GM18951 (cell line): ENCODE data around the gene CARD10.
"Not testable (repeated sequence)": the region's sequence is repeated elsewhere in the genome, so short reads cannot be mapped to it uniquely, and the experiment has no call there.

ENCODE experiments used
- POLR2A ChIP-seq: IDR thresholded peaks from 4 replicates; pipeline ENCODE4 v1.6.1; 2011; ENCODE audit warnings: mild to moderate bottlenecking; ENCODE audit not compliant: insufficient read length, insufficient read depth; ENCODE audit errors: extremely low read depth
- in situ Hi-C: fragments of 300-500 bp; cut with MboI; formaldehyde crosslinking; loops from one replicate; pipeline ENCODE4 v1.12.0; 2022; ENCODE audit warnings: low sequenced_read_pairs, mixed read lengths, inconsistent platforms; ENCODE audit not compliant: unreplicated experiment

The CARD10 gene

DNA sequence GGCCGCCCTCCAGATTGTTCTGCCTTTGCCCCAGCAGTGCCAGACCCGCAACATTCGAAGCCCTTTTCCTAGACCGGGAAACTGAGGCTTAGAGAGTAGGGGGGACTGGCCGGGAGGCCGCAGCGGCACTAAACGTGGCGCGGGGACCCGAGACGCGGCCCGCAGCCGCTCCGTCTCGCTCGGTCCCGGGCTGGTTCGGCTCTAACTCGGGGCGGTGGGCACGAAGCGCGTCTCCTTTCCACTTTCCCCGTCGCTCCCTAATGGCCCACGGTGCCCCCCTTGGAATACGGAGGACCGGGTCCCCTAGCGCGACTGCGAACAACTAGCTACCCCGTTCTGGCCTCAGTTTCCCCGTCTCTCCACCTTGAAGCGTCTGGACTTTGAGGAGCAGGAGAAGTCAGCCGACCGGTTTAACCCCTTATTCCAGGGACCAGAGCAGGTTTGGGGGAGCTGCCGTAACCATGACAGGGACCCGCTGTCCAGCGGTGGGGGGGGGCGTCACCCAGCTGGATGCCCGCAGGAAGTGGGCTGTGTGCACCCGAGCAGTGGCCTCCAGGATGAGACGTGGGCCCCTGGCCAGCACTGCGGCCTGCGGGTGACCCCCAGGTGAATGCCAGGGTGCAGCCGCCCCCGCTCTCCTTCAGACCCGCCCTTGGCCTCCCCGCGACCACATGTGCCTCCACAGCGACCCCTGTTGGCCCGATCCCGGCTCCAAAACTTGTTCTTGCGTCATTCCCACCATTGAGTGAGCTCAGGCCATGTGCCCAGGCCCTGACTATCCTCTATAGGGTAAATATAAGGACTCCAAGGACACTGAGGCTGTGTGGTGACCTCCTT is 42.2 kb upstream of the CARD10 start:
- TF ChIP-seq POLR2A: no peak
- in situ Hi-C loops: no loop called here

DNA sequence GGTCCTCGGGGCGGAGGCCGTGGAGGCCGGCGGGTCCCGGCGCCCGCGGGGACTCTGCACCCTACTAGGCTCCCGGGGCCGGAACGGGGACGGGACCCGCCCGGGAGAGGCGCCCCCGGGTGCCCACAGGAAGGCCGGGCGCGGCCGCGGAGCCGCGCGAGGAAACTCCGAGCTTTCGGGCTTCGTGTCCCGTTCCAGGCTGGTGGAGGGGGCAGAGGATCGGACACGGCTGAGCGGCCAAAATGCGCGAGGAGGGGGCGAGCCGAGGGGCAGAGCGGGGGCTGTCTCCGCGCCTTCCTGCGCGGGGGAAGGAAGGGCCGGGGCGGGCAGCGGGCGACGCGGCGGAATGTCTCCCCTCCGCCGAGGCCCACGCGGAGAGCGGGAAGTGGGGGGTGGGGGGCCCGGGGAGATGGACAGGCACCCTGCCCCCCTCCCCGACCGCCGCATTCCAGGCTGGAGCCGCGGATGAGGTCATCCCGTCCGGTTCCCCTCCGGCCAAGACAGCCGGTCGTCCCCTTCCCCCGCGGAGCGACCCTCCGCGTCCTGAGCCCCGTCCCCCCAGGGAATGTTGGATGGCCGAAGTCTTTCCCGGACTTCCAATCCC is 41.5 kb upstream of the CARD10 start:
- no peak for TF ChIP-seq POLR2A
- in situ Hi-C loops: no loop called here

DNA sequence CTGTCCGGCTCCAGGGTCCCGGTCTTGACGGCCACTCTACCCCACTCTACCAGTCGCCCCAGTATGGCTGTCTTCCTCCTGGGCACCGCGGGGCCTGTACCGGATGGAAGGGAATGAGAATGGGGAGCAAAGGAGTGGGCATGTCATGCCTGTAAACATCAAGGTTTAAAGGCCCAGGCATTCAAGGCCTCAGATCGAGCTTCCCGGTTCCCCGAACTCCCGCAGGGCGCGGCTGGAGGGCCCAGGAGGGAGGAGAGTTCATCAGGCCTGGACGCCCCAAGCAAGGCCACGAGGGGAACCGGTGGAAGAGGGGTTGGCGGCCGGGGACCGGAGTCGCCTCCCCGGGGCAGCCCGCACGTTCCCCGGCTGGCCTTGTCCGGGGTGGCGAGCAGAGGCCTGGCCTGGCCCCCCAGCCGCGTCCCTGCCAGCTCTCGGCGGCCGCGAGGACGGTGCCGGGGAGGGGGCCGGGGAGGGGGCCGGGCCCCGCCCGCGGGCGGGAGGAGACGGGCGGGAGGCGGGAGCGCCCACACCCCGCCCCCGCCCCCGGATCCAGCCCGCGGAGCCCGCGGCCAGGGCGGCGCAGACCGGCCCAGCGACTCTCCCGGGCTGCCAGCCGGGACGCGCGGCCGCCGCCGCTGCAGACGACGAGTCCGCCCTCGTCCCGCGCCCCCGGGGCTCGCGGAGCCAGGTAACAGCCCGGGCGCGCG is 40.8 kb upstream of the CARD10 start, which contains the start of gene CDC42EP1:
CDC42EP1 (plus strand) TSS at position 580 of the 707 bp plus-strand sequence. CDS start 5,870 bp downstream, outside the sequence.
- in situ Hi-C loops: no loop called here

DNA sequence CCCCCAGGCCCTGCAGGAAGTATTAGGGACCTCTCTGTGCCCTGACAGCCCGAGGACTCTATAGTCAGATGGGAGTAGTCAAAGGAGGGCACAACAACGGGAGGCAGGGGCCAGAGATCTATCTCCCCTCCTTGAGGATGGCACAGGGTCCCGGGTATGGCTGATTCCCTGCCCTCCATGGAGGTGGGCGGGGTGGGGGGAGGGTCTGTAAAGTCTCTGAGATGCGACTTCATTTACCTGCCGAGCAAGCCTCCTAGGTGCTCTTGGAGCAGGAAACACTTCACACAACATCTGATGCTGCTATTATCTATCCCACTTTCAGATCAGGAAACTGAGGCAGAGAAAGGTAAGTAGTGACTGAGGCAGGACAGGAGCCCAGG is 40.3 kb upstream of the CARD10 start:
- in situ Hi-C loops: no loop called here
- TF ChIP-seq POLR2A: no peak

More for the DNA sequence above, 40.8 kb upstream of the CARD10 start, which contains the start of gene CDC42EP1:
- TF ChIP-seq POLR2A: no peak

DNA sequence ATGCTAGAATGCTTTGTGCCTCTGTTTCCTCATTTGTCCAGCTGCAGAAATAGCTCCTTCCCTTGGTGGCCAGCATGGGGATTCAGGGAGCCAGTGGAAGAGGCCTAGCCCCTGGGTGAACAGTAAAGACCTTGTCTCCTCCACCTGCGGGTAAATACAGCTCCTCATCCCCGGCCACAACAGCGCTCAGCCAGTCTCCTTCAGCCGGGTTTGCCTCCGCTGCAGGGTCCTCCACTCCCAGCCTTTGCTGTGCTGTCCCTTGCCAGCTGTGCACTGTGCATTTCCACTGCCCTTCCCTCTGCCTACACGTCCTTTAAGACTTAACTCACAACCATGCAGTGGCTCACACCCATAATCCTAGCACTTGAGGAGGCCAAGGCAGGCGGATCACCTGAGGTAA is 39.6 kb upstream of the CARD10 start:
- no peak for TF ChIP-seq POLR2A

DNA sequence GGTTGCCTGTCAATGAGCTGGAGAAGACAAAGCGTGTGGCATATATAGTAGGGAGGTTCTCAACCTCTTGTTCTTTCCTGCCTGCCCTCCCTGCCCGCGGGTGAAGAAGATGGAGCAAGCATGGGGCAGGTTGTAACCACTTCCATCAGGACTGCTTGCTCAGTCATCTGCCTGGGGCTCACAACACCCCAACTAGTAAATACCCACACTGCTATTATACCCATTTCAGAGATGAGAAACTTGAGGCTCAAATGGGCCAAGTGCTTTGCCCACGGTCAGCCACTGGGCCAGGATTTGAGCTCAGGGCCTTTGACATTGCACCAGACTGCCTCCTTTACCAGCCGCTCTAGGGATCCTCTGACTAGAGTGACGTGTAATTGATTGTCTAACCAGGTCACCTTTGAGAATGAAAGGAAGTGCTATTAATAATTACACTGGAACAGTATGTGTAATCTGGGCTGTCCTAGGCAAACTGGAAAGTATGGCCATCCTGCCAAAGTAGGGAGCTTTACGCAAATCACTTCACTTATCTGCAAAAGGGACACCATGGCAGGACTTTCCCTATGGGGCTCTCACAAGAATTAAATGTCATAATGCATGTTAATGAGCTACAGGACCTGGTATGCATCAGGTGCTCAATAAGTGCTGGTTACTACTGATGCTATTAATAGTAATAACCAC is 38.2 kb upstream of the CARD10 start:
- in situ Hi-C loops: no loop called here

More for the DNA sequence above, 39.6 kb upstream of the CARD10 start:
- in situ Hi-C loops: no loop called here

DNA sequence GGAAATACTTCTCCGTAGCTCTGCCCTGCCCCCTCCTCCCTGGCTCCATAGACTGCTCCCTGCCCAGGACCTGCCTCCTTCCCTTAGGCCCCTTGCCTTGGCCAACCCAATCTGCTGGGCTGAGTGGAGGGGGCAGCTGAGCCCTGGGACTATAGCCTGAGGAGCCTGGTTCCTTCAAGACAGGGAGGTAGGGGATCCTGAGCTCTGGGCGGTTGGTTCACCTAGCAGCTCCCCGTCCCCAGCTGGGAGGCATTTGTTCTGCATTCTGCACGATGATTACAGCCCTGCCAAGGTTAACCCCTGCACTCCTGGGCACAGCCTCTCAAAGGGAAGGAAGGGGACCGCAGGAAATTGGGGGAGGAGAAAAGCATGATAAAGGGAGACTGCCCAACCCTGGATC is 37.5 kb upstream of the CARD10 start:
- in situ Hi-C loops: no loop called here
- TF ChIP-seq POLR2A: no peak

More for the DNA sequence above, 38.2 kb upstream of the CARD10 start:
- no peak for TF ChIP-seq POLR2A

DNA sequence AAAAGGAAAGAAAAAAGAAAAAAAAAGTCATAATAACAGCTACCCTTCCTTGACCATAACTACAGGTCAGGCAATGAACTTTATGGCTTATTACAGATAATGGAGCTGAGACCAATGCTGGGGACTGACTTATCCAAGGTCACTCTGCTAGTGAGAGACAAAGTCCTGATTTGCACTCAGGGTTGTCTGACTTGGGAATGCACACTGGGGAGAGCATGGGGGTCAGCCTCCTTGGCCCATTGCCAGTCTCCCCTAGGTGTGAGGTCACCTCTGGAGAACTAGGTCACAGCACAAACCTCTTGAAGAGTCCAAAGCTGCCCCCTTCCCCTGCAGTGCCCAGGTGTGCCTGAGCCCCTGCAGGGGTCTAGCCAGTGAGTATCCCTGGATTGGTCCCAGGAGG is 35.8 kb upstream of the CARD10 start:
- in situ Hi-C loops: no loop called here
- no peak for TF ChIP-seq POLR2A

DNA sequence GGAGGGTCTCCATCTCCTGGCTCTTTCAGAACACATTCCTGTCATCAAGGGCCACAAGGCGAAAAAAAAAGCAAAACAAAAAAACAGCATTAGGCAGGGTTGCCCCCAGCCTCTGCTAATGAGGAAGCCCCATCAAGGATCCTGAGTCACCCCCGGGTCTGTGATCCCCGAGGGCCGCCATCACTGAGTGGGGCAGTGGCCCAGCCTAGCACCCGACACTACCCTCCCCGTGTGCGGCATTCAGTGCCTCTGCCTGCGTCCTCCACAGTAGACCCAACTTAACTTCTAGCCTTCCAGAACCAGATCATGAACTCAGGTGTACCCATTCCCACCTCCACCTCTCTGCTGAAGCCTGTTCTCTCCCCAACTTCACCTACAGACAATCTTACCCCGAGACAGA is 34.5 kb upstream of the CARD10 start:
- TF ChIP-seq POLR2A: no peak
- in situ Hi-C loops: no loop called here

DNA sequence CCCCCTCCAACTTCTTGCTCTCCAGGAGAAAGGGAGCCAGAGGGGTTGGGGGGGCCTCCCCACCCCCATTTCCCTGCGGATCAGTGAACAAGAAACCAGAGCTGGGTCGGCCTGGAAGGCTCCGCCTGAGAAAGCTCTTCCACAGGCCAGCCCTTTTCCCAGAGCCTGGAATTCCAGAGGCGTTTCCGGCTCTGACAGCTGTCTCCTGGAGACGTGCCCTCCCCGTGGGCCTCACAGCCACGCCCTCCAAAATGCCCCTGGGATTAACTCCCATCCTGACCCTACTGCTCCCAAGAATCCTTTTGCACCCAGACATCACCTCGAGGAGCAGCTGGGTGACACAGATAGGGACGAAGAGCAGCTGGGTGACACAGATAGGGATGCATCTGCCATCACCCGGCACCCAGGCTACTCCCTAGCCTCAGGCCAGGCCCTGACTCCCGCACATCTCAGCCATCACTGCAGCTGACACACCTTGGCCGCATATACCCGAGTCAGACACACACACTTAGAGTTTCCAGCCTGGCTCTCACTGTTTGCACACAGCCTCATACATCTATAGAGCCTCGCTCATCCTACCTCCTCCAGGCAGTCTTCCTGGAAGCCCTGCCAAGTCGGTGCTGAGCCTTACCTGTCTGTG is 33.4 kb upstream of the CARD10 start:
- in situ Hi-C loops: no loop called here
- no peak for TF ChIP-seq POLR2A

DNA sequence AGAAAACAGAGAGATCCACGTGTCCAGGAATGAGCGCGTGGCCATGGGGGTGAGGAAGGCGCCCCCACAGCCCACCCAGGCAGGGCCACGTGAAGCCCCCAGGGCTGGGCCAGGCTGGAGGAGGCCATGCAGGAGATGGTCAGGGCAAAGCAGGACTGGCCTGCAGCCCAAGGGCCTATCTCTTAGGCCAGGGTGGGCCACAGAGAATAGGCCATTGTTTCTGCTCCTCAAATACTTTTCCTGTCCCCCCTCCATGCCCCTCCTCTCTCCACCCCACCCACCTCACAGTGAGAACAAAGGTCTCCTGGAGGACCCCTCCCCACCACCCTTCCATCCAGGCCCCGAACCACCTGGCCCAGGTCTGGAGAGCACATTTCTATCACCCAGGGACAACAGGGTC is 32.8 kb upstream of the CARD10 start:
- in situ Hi-C loops: no loop called here

DNA sequence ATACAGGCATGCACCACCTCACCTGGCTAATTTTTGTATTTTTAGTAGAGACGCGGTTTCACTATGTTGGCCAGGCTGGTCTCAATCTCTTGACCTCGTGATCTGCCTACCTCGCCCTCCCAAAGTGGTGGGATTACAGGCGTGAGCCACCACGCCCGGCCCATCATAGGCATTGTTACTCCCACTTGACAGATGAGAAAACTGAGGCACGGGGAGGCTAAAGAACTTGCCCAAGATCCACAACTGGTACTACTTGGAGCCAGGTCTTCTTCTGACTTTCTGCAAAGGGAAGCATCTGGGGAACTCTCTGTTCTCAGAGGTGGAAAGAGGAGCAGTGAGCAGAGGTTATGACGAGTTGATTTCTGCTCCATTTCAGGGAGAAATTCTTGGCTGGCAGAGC is 31.7 kb upstream of the CARD10 start:
- in situ Hi-C loops: not testable (repeated sequence)

More for the DNA sequence above, 32.8 kb upstream of the CARD10 start:
- no peak for TF ChIP-seq POLR2A

DNA sequence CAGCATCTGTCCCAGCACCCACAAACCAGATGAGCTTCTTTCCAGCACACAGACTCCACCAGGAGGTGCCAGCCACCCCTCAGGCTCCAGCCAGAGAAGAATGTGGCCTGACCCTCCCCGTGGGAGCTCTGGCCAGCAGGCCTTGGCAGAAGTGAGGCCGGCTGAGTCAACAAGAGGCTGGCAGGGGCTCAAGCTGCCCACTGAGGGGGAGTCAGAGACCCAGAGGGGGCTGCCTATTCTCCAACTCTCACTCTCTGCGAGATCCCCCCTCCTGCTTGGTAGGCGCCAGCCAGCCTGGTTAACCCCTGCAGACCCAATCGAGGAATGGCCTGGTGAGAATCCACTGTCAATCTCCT is 30.5 kb upstream of the CARD10 start:
- no peak for TF ChIP-seq POLR2A
- in situ Hi-C loops: no loop called here
